ENCODE results near the gene FOXK1.
A peak's percentile ranks its signal among the peaks of the same experiment; 100 is the strongest.
"Not testable (repeated sequence)": the region's sequence is repeated elsewhere in the genome, so short reads cannot be mapped to it uniquely, and the experiment has no call there.

FOXK1 gene

GRCh38 chr7:4667776-4668509 lies 14.2 kb upstream of the FOXK1 start:
- DNase-seq: peak; percentile 8

DNA sequence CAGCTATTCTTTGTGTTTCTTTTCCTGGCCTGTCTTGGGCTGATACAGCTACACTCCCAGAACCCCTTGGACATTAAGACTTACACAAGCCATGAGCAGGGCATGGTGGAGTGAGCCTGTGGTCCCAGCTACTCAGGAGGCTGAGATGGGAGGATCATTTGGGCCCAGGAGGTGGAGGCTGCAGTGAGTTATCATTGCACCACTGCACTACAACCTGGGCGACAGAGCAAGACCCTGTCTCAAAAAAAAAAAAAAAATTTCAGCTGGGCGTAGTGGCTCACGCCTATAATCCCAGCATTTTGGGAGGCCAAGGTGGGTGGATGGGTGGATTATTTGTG lies 13.6 kb upstream of the FOXK1 start:
- DNase-seq: no peak

- no peak for DNase-seq
Observed at GRCh38 chr7:4670791-4671190, 11.3 kb upstream of the FOXK1 start.

DNA sequence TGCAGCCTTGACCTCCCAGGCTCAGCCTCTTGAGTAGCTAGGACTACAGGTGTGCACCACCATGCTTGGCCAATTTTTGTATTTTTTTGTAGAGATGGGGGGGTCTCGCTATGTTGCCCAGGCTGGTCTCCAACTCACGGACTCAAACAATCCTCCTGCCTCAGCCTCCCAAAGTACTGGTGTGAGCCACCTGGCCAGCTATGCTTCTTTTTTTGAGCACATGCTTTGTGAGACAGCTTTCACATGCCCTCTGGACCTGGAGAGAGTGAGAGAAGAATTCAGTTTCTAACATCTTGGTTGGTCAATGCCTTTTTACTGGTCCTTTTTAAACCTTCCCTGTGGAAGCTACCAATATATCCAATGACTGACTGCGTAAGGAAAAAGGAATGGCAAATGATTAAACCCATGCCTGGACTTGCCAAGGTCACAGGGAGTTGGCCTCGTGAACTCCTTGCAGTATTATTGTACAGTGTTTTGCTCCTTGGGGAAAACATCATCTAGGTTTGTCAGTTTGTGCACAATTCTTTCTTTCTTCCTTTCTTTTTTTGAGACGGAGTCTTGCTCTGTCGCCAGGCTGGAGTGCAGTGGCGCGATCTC lies 6.2 kb upstream of the FOXK1 start:
- no peak for DNase-seq

DNA sequence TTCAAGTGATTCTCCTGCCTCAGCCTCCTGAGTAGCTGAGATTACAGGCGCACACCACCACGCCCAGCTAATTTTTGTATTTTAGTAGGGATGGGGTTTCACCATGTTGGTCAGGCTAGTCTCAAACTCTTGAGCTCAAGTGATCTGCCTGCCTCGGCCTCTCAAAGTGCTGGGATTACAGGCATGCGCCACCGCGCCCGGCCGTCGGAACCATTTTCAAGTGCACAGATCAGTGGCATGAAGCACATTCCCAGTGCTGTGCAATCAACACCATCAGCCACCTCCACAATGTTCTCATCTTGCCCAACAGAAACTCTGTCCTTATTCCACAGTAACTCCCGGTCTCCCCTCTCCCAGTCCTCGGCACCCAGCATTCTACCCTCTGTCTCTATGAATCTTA lies 4.6 kb upstream of the FOXK1 start:
- not testable (repeated sequence) for DNase-seq

- no peak for DNase-seq
Observed at GRCh38 chr7:4681218-4681851, 760 bp upstream of the FOXK1 start.

- DNase-seq: no peak
Observed at GRCh38 chr7:4682621-4683042, 537 bp downstream of the FOXK1 start.

- no peak for DNase-seq
Observed at GRCh38 chr7:4683043-4683883, 1.2 kb downstream of the FOXK1 start.

DNA sequence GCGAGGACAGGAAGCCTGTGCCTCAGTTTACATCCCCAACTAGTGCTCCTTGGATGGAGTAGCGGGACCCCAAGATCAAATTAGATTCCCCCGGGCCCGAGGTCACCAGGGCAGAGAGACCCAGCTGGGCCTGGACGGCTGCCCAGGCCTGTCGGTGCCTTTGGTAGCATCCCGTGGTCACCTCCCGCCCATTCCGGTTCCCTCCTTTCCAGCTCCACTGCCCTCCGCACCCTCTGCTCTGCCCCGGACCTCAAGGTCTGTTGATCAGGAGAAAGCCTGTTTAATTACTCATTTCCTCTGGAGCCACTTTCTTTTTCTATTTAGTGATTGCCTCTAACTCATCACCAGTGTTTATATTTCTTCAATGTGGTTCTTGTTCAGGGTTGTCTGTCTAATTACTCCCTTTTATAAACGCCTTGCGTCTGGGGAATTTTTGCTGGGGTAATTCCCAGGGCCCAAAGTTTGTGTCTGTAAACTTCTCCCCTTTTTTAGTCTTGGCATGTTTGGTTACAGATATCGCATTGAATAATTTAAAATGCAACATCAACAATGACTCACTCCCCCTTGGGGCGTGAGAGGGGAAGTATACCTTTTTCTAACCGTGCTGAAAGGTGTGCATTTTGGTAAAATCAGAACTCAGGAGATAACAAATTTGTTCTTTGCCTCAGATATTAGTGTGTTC lies 1.9 kb downstream of the FOXK1 start:
- peak; percentile 76 for DNase-seq

DNA sequence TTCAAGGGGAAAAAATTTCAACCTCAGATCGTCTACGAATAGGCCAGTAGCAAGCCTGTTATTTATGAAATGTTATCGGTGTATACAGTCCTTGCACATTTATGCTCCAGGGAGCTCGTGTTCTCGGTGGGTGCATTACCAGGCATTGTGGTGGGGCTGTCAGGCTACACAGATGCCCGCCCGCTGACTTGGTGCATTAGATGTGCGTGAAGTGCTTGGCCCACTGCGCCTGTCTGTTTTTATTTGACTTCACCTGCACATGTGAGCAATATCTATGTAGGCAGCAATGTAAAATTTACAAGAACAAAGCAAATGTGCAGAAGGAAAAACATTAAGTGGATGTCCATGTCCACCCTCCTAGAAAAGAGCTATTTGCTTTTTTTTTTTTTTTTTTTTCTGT lies 2.8 kb downstream of the FOXK1 start:
- no peak for DNase-seq

DNA sequence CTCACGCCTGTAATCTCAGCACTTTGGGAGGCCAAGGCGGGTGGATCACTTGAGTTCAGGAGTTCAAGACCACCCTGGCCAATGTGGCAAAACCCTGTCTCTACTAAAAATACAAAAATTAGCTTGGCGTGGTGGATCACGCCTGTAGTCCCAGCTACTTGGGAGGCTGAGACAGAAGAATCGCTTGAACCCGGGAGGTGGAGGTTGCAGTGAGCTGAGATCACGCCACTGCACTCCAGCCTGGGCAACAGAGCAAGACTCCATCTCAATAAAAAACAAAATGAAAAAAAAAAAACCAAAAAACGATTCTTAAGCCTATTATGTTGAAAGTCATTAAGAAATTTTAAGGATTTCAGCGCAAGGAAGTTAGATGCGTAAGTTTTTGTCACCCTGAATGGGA lies 3.6 kb downstream of the FOXK1 start:
- DNase-seq: not testable (repeated sequence)

DNA sequence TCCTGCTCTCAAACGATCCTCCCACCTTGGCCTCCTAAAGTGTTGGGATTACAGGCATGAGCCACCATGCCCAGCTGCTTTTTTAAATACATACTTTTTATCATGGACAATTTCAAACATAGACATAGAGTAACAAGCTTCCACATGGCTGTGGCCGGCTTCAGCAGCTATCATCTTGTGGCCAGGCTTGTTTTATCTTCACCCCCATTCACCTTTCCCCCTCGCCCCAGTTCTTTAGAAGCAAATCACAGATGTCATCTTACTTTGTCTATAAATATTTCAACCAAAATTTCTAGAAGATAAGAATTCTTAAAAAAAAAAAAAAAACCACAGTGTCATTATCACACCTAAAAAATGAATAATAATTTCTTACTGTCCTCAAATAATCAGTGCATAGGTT lies 5.9 kb downstream of the FOXK1 start:
- DNase-seq: no peak

DNA sequence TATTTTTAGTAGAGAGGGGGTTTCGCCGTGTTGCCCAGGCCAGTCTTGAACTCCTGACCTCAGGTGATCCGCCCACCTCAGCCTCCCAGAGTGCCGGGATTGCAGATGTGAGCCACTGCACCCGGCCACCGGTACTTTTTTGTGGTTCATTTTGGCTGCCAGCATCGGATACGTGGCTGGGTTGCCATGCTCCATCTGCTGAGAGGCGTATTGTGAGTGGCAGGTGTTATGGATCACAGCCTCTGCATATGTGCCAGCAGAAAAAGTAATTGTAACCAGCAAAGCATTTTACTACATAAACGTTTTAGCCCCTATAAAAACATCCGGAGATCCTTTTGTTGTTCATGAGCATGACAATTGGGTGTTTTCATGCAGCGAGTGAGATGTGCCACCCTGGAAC lies 7.1 kb downstream of the FOXK1 start:
- DNase-seq: no peak

GRCh38 chr7:4689668-4690067 lies 7.6 kb downstream of the FOXK1 start:
- DNase-seq: no peak

DNA sequence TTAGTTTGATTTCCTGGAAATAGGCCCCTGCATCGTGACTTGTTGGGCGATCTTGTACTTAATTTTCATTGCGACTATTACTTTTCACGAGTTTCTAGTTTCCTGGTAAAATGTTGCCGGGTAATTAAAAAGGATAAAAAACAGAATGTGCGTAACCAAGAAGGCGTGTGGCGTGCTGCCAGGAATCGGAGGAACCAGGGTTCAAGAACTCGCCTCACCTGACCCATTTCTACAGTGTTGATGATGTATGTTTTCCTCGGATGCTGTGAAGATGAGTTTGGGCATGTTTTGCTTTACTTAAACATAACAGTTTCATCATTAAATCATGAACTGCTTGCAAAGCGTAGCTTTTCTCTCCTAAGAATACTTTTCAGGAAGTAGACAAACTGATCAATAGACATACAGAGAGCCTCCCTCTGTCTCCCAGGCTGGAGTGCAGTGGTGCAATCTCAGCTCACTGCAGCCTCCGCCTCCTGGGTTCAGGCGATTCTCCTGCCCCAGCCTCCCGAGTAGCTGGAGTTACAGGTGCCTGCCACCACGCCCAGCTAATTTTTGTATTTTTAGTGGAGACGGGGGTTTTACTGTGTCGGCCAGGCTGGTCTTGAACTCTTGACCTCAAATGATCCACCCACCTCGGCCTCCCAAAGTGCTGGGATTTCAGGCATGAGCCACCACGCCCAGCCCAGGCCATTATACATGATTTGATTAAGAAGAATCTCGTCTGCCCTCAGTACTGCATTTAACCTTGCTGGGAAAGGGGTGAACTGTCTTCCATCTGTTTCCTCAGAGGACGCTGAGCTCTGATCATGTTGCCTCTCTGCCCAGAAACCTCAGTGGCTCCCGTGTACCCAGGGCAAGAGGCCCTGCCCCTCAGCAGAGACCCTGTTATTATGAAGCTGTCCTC lies 9.1 kb downstream of the FOXK1 start:
- no peak for DNase-seq

- DNase-seq: no peak
Observed at GRCh38 chr7:4692055-4692454, 10.0 kb downstream of the FOXK1 start.

- not testable (repeated sequence) for DNase-seq
Observed at GRCh38 chr7:4692622-4693021, 10.5 kb downstream of the FOXK1 start.

DNA sequence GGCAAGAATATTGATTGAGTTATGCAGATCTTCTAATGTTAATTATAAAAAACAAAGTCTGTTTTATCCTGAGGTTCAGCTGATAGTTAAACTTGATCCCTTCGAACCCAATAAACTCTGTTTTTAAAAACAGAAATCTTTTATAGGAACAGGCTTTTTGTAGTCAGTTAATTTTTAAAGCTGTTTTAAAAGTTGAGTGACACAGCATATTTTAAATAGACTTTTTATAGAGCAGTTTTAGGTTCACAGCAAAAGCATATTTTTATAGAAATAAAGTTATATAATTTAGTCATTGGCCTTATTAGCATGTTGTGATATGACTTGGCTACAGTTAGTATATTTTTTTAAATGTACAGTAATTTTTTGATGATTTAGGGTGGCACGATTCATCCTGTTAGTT lies 11.1 kb downstream of the FOXK1 start:
- DNase-seq: no peak

- no peak for DNase-seq
Observed at GRCh38 chr7:4693749-4694148, 11.7 kb downstream of the FOXK1 start.

GRCh38 chr7:4694305-4694704 lies 12.2 kb downstream of the FOXK1 start:
- no peak for DNase-seq

GRCh38 chr7:4698707-4699275 lies 16.7 kb downstream of the FOXK1 start:
- no peak for DNase-seq

DNA sequence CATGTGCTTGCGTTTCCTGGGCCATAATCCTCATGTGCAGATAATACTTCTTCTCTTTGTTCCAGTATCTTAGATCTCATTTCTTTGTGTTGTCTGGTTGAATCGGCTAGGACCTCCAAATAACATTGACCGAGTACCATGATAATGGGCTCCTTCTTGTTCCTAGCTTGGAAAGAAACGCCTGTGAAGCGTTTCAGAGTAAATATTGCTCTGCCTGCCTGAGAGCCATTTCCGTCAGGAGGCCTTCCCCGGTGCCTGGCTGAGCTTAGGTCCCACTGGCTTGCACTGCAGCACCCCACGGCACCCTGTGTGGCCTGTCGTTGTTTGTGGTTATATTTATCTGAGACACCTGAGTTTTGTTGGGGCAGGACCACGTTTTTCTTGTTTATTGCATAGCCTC lies 17.7 kb downstream of the FOXK1 start:
- no peak for DNase-seq

All from NCI-H226 (cell line).